ENCODE results near the gene TMEM175. TPM values are rescaled to one million over a fixed set of nuclear protein-coding genes. Genes with fewer than 3 reads are reported as not detected.

The TMEM175 gene
- total RNA-seq, 1 donor from 2014 or later = 18.3 TPM

GRCh38 chr4:957581-958313, 25.5 kb downstream of the TMEM175 start:
- Histone ChIP-seq H3K27ac (ENCODE audit: low read depth, low read length) (no peak overlapping the region), H3K36me3 (ENCODE audit: control insufficient read depth in 3 of 3, insufficient read depth in 3 of 3, low read length in 3 of 3) (peaks cover 21 to 26% (median 26%) of the 10 kb centered on the region in 3 donors), H3K27me3 (ENCODE audit: control insufficient read depth in 3 of 3, insufficient read depth in 3 of 3, low read length in 3 of 3) (no peaks in the 10 kb centered on the region), H3K9me3 (ENCODE audit: control insufficient read depth in 3 of 3, low read length in 3 of 3) (no peaks in the 10 kb centered on the region), H3K9ac (ENCODE audit: low read depth in 1 of 3, low read length in 3 of 3) (no peak overlapping the region), H3K4me3 (ENCODE audit: low read length in 3 of 3) (no peak overlapping the region), H3K4me1 (ENCODE audit: control insufficient read depth in 3 of 3, insufficient read depth in 3 of 3, low read length in 3 of 3) (no peaks in the 10 kb centered on the region)

- Histone ChIP-seq H3K27ac (ENCODE audit: low read depth, low read length) (no peak overlapping the region), H3K4me1 (ENCODE audit: control insufficient read depth in 3 of 3, insufficient read depth in 3 of 3, low read length in 3 of 3) (no peaks in the 10 kb centered on the region), H3K27me3 (ENCODE audit: control insufficient read depth in 3 of 3, insufficient read depth in 3 of 3, low read length in 3 of 3) (no peaks in the 10 kb centered on the region), H3K9ac (ENCODE audit: low read depth in 1 of 3, low read length in 3 of 3) (no peak overlapping the region), H3K9me3 (ENCODE audit: control insufficient read depth in 3 of 3, low read length in 3 of 3) (no peaks in the 10 kb centered on the region), H3K4me3 (ENCODE audit: low read length in 3 of 3) (no peak overlapping the region), H3K36me3 (ENCODE audit: control insufficient read depth in 3 of 3, insufficient read depth in 3 of 3, low read length in 3 of 3) (peaks cover 17 to 23% (median 22%) of the 10 kb centered on the region in 3 donors)
These were observed 26.0 kb downstream of the TMEM175 start for GRCh38 chr4:958314-958665.

- H3K9me3 ChIP-seq (ENCODE audit: control insufficient read depth in 3 of 3, low read length in 3 of 3) = no peaks in the 10 kb centered on the region
- no peak overlapping the region for H3K27ac ChIP-seq (ENCODE audit: low read depth, low read length)
- H3K4me1 ChIP-seq (ENCODE audit: control insufficient read depth in 3 of 3, insufficient read depth in 3 of 3, low read length in 3 of 3) = no peaks in the 10 kb centered on the region
- peaks cover 15 to 19% (median 18%) of the 10 kb centered on the region in 3 donors for H3K36me3 ChIP-seq (ENCODE audit: control insufficient read depth in 3 of 3, insufficient read depth in 3 of 3, low read length in 3 of 3)
- no peaks in the 10 kb centered on the region for H3K27me3 ChIP-seq (ENCODE audit: control insufficient read depth in 3 of 3, insufficient read depth in 3 of 3, low read length in 3 of 3)
- no peak overlapping the region for H3K4me3 ChIP-seq (ENCODE audit: low read length in 3 of 3)
- H3K9ac ChIP-seq (ENCODE audit: low read depth in 1 of 3, low read length in 3 of 3) = no peak overlapping the region
These were observed 26.6 kb downstream of the TMEM175 start for GRCh38 chr4:958696-959337.

GRCh38 chr4:959338-960139, 27.3 kb downstream of the TMEM175 start:
- Histone ChIP-seq H3K36me3 (ENCODE audit: control insufficient read depth in 3 of 3, insufficient read depth in 3 of 3, low read length in 3 of 3) (peaks cover 13 to 16% (median 15%) of the 10 kb centered on the region in 3 donors), H3K27me3 (ENCODE audit: control insufficient read depth in 3 of 3, insufficient read depth in 3 of 3, low read length in 3 of 3) (no peaks in the 10 kb centered on the region), H3K9ac (ENCODE audit: low read depth in 1 of 3, low read length in 3 of 3) (no peak overlapping the region), H3K4me1 (ENCODE audit: control insufficient read depth in 3 of 3, insufficient read depth in 3 of 3, low read length in 3 of 3) (no peaks in the 10 kb centered on the region), H3K4me3 (ENCODE audit: low read length in 3 of 3) (no peak overlapping the region), H3K27ac (ENCODE audit: low read depth, low read length) (no peak overlapping the region), H3K9me3 (ENCODE audit: control insufficient read depth in 3 of 3, low read length in 3 of 3) (no peaks in the 10 kb centered on the region)

GRCh38 chr4:960140-960635, 27.9 kb downstream of the TMEM175 start:
- H3K27ac ChIP-seq (ENCODE audit: low read depth, low read length) = no peak overlapping the region
- H3K9me3 ChIP-seq (ENCODE audit: control insufficient read depth in 3 of 3, low read length in 3 of 3) = no peaks in the 10 kb centered on the region
- no peaks in the 10 kb centered on the region for H3K4me1 ChIP-seq (ENCODE audit: control insufficient read depth in 3 of 3, insufficient read depth in 3 of 3, low read length in 3 of 3)
- peaks cover 12 to 18% (median 15%) of the 10 kb centered on the region in 3 donors for H3K36me3 ChIP-seq (ENCODE audit: control insufficient read depth in 3 of 3, insufficient read depth in 3 of 3, low read length in 3 of 3)
- H3K9ac ChIP-seq (ENCODE audit: low read depth in 1 of 3, low read length in 3 of 3) = no peak overlapping the region
- H3K4me3 ChIP-seq (ENCODE audit: low read length in 3 of 3) = no peak overlapping the region
- H3K27me3 ChIP-seq (ENCODE audit: control insufficient read depth in 3 of 3, insufficient read depth in 3 of 3, low read length in 3 of 3) = no peaks in the 10 kb centered on the region

- Histone ChIP-seq H3K9me3 (ENCODE audit: control insufficient read depth in 3 of 3, low read length in 3 of 3) (no peaks in the 10 kb centered on the region), H3K9ac (ENCODE audit: low read depth in 1 of 3, low read length in 3 of 3) (no peak overlapping the region), H3K27me3 (ENCODE audit: control insufficient read depth in 3 of 3, insufficient read depth in 3 of 3, low read length in 3 of 3) (no peaks in the 10 kb centered on the region), H3K27ac (ENCODE audit: low read depth, low read length) (no peak overlapping the region), H3K4me1 (ENCODE audit: control insufficient read depth in 3 of 3, insufficient read depth in 3 of 3, low read length in 3 of 3) (no peaks in the 10 kb centered on the region), H3K36me3 (ENCODE audit: control insufficient read depth in 3 of 3, insufficient read depth in 3 of 3, low read length in 3 of 3) (peaks cover 10 to 17% (median 12%) of the 10 kb centered on the region in 3 donors), H3K4me3 (ENCODE audit: low read length in 3 of 3) (no peak overlapping the region)
These were observed 28.5 kb downstream of the TMEM175 start for GRCh38 chr4:960636-961350.

GRCh38 chr4:961351-962230, 29.3 kb downstream of the TMEM175 start:
- Histone ChIP-seq H3K9ac (ENCODE audit: low read depth in 1 of 3, low read length in 3 of 3) (no peak overlapping the region), H3K36me3 (ENCODE audit: control insufficient read depth in 3 of 3, insufficient read depth in 3 of 3, low read length in 3 of 3) (peaks cover 10 to 18% (median 18%) of the 10 kb centered on the region in 3 donors), H3K27me3 (ENCODE audit: control insufficient read depth in 3 of 3, insufficient read depth in 3 of 3, low read length in 3 of 3) (no peaks in the 10 kb centered on the region), H3K4me3 (ENCODE audit: low read length in 3 of 3) (no peak overlapping the region), H3K27ac (ENCODE audit: low read depth, low read length) (no peak overlapping the region), H3K4me1 (ENCODE audit: control insufficient read depth in 3 of 3, insufficient read depth in 3 of 3, low read length in 3 of 3) (no peaks in the 10 kb centered on the region), H3K9me3 (ENCODE audit: control insufficient read depth in 3 of 3, low read length in 3 of 3) (no peaks in the 10 kb centered on the region)

- Histone ChIP-seq H3K4me3 (ENCODE audit: low read length in 3 of 3) (no peak overlapping the region), H3K27ac (ENCODE audit: low read depth, low read length) (no peak overlapping the region), H3K9me3 (ENCODE audit: control insufficient read depth in 3 of 3, low read length in 3 of 3) (no peaks in the 10 kb centered on the region), H3K27me3 (ENCODE audit: control insufficient read depth in 3 of 3, insufficient read depth in 3 of 3, low read length in 3 of 3) (no peaks in the 10 kb centered on the region), H3K9ac (ENCODE audit: low read depth in 1 of 3, low read length in 3 of 3) (no peak overlapping the region), H3K36me3 (ENCODE audit: control insufficient read depth in 3 of 3, insufficient read depth in 3 of 3, low read length in 3 of 3) (peaks cover 10 to 18% (median 16%) of the 10 kb centered on the region in 3 donors), H3K4me1 (ENCODE audit: control insufficient read depth in 3 of 3, insufficient read depth in 3 of 3, low read length in 3 of 3) (no peaks in the 10 kb centered on the region)
These were observed 30.3 kb downstream of the TMEM175 start for GRCh38 chr4:962231-963208.

Data from skeletal muscle tissue (tissue), 4 donors.